ENCODE measurements around the gene SCART1. TPM values are rescaled to one million over a fixed set of nuclear protein-coding genes. Genes with fewer than 3 reads are reported as not detected.
"Not testable (repeated sequence)": the region's sequence is repeated elsewhere in the genome, so short reads cannot be mapped to it uniquely, and the experiment has no call there.

The SCART1 gene
- total RNA-seq, 1 donor from 2014 or later = 0.47 TPM

DNA sequence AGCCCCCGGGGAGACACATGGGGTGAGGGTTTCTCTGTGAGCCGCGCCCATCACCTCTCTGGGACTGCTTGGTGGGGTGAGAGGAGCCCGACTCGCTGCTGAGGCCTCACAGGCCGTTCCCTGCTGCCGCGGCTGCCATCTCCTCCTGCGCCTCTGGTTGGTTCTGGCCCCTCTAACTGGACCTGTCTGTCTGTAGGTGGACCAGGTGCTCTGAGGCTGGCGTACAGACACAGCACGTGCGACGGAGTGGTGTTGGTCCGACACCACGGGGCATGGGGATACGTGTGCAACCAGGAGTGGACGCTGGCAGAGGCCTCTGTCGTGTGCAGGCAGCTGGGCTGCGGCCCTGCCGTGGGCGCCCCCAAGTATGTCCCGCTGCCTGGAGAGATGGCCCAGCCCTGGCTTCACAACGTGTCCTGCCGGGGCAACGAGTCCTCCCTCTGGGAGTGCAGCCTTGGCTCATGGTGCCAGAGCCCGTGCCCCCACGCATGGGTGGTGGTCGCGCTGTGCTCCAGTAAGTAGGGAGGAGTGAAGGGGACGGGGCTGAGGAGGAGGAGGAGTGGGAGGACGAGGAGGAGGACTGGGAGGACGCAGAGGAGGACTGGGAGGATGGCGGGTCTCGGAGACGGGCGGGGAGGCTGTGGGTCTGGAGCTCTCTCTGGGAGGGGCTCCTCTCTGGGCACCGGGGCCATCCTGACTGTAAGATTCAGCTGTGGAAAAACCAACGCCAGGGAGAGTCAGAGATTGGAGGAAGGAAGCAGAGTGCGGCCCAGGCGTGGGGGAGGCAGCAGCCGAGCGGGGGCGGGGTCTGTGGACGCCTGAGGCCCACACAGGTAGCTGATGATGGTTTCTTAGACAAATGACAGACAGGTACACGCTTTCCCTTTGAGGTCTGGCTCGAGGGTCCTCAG is 2.6 kb downstream of the SCART1 start:
- DNase-seq = no peak

DNA sequence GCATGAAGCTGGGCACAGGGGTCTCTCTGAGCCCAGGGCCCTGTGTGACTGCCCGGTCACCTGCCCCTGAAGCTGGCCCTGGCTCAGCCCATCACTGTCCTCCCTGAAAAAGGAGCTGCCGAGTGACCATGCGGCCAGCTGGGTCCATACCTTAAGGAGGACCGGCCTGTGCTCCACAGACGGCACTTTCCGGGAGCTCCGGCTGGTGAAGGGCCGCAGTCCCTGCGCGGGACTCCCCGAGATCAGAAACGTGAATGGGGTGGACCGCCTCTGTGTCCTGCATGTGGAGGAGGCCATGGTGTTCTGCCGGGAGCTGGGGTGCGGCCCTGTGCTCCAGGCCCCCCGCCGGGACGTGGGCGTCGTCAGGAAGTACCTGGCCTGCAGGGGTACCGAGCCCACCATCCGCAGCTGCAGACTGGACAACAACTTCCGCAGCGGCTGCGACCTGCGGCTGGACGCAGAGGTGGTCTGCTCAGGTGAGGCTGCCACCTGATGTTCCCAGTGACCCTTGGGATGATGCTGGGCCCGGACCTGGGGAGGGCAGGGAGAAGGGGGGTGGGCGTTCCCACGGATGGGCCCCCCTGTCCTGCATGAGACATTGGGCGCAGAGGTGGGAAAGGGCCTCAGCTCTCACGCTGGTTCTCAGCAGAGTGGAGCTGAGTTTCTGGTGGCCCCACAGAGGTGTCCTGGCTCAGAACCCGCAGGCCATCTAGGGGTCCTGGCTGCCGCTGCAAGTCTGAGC is 3.5 kb downstream of the SCART1 start:
- no peak for DNase-seq

DNA sequence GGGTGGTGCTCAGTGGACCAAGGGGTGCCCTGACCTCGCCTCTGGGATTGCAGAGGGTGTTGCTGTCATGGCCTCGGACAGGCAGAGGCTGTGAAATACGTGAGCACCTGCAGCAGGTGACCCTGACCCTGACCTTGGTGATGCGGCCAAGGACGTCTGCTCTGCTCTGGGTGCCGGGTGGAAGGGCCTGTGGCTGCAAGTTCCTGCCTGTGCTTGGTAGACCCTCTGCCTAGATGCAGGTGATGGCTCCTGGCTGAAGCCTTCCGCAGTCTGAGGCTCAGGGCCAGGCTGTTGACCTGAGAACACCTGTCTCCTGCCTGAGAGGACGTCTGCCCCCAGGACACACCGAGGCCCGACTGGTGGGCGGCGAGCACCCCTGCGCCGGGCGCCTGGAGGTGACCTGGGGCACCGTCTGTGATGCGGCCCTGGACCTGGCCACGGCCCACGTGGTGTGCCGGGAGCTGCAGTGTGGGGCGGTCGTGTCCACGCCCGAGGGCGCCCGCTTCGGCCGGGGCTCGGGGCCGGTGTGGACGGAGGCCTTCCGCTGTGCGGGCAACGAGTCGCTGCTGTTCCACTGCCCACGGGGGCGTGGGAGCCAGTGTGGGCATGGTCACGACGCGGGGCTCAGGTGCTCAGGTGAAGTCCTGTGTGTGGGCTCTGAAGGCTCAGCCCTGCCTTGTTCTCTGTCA is 4.4 kb downstream of the SCART1 start:
- DNase-seq = no peak

DNA sequence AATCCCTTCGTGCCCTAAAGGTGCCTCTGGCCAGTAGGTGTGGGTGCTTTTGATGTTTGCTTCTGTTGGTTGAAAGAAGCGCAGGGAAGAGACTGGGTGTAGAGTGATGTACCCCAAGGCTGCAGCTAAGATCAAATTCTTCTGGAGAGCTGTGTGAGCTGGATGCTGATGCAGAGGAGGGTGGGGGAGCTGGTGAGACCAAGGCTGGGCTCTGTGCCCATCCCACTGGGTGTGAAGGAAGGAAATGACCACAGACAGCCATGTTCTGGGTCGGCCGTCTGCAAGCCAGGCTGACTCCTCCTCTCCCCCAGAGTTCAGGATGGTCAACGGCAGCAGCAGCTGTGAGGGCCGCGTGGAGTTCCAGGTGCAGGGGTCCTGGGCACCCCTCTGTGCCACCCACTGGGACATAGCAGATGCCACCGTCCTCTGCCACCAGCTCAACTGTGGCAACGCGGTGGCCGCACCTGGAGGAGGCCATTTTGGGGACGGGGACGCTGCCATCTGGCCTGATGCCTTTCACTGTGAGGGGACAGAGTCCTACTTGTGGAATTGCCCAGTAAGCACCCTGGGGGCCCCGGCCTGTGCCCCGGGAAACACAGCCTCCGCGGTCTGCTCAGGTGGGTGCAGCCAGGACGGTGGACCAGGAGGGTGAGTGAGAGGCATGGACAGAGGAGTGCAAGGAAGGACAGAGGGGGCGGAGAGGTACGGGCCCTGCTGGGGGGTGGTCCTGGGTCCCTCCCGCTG is 5.1 kb downstream of the SCART1 start:
- DNase-seq = no peak

DNA sequence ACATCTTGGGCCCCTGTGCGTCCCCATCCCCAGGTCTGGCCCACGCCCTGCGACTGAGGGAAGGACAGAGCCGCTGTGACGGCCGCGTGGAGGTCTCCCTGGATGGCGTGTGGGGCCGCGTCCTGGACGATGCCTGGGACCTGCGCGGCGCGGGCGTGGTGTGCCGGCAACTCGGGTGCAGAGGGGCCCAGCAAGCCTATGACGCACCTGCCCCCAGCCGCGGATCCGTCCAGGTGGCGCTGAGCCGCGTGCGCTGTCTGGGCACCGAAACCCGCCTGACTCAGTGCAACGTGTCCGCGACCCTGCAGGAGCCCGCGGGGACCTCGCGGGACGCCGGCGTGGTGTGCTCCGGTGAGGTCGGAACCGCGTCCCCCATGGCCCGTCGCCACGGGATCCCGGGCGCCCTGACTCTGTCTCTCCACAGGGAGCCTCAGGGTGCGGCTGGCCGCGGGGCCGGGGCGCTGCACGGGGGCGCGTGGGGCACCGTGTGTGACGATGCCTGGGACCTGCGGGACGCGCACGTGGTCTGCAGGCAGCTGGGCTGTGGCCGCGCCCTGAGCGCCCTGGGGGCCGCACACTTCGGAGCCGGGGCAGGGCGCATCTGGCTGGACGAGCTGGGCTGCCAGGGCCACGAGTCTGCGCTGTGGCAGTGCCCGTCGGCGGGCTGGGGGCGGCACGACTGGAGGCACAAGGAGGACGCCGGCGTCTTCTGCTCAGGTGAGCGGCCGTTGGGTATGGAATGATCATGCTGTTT is 5.9 kb downstream of the SCART1 start:
- DNase-seq = no peak

DNA sequence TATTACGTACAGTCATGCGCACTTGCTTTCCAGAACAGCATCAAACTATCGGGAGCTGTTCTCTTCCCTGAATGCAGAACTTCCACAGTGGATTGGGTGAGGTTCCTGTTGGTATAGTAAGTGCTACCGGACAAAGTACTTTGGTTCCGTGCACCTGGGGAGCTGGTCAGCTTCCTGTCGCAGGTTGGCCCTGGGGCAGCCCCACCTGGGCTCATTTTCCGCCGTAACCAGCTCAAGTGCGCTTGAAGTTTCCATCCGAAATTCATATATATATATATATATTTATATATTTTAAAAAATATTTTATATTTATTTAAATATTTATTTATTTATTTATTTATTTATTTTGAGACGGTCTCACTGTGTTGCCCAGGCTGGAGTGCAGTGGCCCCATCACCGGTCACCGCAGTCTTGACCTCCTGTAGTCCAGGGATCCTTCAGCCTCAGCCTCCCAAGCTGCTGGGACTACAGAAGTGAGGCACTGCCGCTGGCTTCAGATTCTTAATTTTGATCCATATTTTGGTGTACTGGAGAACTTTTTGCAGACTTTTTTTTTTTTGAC is 6.5 kb downstream of the SCART1 start:
- DNase-seq = no peak

DNA sequence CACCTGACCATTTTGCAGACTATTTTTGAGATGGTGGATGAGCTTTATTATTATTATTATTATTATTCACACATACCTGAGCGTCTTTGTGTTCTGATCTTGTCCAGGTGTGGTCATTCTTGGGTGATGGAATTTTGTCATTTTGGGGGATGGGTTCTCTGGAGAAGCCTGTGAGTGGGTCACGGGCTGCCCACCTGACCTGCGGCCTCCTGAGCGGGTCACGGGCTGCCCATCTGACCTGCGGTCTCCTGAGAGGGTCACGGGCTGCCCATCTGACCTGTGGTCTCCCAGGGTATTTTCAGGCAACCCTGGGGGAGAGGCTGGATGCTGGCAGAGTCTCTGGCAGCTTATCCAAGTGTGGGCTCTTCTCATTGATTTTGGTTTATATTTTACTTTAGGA is 7.3 kb downstream of the SCART1 start:
- DNase-seq = no peak

DNA sequence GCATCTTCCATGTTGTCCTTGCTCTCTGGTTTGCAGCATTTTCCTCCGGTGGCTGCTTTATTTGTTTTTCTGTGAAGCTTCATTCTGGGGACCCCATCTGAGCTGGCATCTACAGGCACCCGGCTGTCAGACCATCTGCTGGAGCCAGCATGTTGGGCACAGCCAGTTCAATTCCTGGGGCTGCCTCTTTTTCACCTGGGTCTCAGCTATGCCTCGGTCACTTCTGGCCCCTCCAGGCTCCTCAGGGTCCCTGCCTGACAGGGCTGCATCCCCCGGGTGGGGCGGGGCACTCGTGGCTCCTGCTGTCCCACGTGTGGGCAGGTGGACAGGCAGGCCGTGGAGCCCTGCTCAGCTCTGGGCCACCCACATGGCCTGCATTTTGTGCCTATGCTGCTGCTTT is 8.1 kb downstream of the SCART1 start:
- no peak for DNase-seq

DNA sequence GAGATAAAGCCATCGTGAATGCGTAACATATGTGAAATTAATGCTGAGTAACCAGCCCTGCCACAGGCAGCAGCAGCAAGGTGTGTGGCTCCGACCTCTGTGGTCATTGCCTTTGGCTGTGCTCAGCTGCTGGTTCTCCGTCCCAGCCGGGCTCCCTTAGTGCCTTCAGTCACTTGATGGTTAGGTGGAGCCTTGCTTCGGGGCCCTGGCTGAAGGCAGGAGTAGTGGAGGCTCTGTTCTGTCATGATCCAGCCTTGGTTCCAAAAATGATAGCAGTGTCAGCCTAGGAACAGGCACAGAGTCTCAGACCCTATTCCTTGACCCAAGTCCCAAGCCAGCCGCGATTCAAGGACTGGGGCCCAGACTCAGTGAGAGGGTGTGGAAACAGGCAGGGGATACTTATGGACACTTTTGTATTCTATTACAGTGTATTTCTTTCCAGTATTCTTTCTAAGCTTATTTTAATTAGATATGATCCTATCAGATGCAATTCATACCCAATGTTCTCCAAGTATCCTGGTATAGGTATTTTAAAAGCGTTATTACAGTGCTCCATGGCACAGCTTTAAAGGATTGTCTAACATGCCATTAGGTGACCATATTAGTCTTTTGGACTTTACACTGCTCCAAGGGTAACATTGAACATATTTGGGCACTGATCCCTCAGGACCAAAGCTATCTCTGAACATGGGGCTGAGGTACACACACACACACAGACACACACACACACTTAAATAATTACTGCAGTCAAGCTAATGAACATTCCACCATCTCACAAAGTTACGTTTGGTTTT is 9.0 kb downstream of the SCART1 start:
- no peak for DNase-seq

DNA sequence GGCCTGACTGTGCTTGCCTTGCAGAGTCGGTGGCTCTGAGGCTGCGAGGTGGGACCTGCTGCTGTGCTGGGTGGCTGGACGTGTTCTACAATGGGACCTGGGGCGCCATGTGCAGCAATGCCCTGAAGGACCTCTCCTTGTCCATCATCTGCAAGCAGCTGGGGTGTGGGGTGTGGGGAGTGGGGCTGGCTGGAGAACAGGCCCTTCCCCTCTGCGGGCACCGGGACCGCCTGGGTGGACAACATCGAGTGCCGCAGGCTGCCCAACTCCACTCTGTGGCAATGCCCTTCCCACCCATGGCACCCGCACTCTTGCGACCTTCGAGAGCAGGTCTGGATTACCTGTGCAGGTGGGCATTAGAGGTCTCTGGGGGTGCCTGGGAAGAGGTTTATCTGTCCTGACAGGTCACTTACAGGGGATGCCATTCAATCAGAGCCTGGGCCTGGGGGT is 10.9 kb downstream of the SCART1 start:
- no peak for DNase-seq

DNA sequence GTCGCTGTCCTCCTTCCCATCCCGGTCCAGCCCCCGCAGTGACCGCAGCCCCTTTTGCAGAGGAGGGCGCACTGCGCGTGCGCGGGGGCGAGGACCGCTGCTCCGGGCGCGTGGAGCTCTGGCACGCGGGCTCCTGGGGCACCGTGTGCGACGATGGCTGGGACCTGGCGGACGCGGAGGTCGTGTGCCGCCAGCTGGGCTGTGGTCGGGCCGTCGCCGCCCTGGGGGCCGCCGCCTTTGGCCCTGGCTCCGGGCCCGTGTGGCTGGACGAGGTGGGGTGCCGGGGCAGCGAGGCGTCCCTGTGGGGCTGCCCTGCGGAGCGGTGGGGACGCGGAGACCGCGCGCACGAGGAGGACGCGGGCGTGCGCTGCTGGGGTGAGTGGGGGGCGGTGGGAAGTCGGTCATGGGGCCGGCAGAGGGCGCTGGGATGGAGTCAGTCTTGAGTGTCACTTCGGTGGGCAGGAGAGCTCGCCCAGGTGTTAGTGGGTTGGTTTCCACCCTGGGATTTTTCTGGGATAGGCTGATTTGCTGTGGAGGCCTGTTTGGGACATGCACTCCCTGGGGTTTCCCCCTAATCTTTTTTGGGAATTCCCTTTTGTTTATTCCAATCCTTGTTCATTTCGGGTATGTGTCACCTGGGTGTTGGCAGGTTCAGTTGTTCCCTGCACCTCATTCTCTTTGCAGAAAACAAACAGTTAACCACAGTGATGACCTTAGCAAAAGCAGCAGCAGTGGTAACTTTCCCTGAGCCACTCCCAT is 11.6 kb downstream of the SCART1 start:
- no peak for DNase-seq

DNA sequence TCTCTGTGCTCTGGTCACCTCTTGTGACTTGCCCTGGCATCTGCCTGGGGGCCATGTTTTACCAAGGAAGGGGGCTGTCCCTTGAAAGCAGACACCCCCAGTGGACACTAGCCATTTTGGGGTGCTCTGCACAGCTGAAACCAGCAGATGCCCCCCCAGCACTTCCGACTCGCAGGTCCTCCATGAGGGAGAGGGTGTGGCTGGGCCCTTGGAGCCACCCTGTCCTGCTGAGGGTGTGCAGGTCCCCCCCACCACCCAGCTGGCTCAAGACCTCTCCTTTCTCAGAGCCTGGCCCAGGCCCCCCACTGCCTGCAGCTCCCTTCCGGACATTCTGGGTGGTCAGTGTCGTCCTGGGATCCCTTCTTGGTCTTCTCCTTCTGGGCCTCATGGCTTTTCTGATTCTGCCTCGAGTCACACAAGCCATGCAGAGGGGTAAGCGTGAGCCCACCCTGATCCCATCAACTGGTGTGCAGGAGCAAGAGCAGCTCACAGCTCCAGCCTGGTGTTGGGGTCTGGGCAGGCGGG is 12.3 kb downstream of the SCART1 start:
- DNase-seq = no peak

DNA sequence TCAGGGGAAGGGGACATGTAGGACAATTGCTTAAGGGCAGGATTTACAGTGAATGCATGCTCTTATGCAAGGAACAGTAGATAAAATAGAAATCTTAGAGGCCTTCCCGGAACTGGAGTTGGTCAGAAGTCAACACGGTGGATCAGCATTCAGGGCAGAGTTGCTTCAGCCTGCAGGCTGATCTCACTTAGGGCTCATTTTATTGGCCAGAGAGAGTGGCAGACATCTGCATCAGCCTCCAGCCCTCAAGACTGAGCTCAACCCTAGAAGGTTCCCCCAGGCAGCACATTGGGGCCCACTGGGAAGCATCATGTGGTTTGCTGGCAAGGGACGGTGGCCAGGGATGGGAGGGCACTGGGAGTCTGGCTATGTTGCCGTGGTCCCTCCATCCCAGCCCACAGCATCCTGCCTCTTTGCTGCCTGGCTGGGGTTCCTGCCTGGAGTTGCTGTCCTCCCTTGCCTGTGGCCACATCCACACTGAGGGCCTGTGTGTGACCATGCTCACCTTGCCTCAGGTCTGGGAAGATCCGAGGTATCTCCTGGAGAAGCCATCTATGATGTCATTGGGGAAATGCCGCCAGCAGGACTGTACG is 13.0 kb downstream of the SCART1 start:
- DNase-seq = no peak

DNA sequence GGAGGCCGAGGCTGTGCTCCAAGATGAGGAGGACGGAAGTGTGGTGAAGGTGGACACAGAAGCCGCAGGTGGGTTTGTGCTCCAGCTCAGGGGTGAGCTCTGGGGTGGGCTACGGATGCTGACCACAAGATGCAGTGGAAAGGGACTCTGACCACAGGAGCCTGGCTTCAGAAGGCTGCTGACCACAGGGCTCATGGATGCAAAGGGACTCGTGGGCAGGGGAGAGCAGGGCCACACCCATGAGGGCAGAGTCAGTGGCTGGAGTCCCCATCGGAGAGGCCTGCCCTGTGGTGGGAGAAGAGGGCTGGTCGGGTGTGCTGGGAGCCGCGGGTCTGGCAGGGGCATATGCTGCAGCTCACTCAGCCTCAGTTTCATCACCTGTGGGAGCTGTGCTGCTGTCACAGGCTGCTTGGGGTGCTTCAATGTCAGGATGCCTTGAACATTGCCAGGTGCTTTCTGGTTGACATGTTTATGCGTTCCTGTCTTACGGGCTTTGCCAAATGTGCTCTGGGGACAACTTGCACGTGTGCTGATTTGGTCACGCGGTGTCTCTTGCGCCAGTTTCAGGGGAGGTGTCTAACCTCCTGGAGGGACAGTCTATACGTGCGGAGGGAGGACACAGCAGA is 13.7 kb downstream of the SCART1 start:
- DNase-seq = no peak

DNA sequence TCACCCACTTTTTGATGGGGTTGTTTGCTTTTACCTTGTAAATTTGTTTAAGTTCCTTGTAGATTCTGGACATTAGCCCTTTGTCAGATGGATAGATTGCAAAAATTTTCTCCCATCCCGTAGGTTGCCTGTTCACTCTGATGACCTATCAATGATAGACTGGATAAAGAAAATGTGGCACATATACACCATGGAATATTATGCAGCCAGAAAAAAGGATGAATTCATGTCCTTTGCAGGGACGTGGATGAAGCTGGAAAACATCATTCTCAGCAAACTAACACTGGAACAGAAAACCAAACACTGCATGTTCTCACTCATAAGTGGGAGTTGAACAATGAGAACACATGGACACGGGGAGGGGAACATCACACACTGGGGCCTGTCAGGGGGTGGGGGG is 15.5 kb downstream of the SCART1 start:
- not testable (repeated sequence) for DNase-seq

DNA sequence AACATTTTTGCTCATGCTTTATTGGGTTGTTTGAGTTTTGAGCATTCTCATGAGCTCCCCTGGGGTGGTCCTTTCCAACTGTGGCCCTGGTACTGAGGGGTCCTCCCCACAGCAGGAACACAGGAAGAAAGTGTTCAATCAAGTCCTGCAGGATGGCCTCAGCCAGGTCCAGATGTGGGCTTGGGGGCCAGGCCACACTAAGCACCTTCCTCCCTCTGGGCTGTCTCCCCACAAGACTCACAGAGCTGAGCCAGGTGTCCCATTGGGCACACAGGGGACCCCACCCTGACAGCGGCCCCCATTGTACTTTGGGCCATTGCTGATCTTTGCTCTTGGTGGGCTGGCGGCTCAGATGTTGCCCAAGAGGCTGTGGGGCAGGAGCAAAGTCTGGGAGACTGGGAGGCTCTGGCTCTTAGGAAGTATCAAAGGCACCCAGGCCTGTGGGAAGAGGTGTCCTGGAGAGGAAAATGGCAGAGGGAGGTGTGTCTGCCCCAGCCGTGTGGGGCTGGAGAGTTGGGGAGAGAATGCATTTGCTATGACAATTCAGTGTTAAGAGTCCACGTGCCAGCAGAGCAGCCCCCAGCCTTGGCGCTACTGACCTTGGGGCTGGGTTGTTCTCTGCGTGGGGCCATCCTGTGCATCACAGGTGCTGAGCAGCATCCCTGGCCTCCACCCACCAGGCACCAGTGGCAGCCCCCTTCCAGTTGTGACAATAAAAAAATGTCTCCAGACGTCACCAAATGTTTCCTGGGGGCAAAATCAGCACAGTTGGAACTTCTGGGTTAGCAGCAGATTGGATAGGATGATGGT is 17.8 kb downstream of the SCART1 start:
- DNase-seq = no peak

DNA sequence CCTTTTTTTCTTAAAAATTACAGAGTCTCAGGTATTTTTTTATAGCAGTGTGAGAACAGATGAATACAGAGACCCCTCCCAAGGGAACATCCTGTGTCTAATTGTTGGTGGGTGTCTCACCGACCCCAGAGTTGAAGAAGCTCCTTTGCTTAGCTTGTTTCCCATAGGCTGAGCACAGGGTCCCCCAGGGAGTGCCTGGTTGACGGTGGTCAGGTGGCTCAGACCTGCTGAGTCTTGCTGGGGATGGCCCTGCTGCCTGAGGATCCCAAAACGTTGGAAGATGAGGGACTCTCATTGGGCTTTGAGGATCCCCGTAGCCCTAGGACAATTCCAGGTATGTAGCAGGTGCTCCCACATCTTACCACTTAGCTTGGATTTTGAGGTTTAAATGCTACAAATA is 19.5 kb downstream of the SCART1 start:
- no peak for DNase-seq

Data from occipital lobe (tissue), 2 donors.